ENCODE measurements around the gene CNKSR1.

Gene CNKSR1, protein sequence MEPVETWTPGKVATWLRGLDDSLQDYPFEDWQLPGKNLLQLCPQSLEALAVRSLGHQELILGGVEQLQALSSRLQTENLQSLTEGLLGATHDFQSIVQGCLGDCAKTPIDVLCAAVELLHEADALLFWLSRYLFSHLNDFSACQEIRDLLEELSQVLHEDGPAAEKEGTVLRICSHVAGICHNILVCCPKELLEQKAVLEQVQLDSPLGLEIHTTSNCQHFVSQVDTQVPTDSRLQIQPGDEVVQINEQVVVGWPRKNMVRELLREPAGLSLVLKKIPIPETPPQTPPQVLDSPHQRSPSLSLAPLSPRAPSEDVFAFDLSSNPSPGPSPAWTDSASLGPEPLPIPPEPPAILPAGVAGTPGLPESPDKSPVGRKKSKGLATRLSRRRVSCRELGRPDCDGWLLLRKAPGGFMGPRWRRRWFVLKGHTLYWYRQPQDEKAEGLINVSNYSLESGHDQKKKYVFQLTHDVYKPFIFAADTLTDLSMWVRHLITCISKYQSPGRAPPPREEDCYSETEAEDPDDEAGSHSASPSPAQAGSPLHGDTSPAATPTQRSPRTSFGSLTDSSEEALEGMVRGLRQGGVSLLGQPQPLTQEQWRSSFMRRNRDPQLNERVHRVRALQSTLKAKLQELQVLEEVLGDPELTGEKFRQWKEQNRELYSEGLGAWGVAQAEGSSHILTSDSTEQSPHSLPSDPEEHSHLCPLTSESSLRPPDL

GRCh38 chr1:26177182-26177684, at the start of gene CNKSR1:
Gene CNKSR1, plus strand, starts transcription at chr1:26177491. Its CDS starts 57 bp downstream, at chr1:26177548.
- peak; percentile 50 to 77 for DNase-seq

GRCh38 chr1:26129778-26130177, 47.5 kb upstream of the CNKSR1 start:
- no peak for DNase-seq

DNA sequence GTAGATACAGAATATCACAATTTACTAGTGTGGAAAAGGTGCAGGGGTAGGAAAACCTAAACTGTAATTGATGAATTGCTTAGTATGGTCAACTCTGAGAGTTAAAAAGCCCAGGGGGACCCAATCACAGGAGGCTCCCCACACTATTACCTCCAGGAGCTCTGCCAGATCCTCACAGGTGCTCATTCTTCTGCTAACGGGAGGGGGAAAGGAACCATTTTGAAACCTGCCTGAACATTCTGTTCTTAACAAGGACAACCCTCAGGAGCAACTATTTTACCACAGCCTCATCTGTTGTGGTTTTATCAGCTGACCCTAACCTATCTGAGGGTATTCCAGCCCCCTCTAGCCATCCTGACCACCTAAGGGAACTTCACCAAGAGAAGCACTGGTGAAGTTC, 46.6 kb upstream of the CNKSR1 start:
- DNase-seq: no peak

- DNase-seq: peak; percentile 15 to 50
Measured at GRCh38 chr1:26132128-26132833, 45.0 kb upstream of the CNKSR1 start.

DNA sequence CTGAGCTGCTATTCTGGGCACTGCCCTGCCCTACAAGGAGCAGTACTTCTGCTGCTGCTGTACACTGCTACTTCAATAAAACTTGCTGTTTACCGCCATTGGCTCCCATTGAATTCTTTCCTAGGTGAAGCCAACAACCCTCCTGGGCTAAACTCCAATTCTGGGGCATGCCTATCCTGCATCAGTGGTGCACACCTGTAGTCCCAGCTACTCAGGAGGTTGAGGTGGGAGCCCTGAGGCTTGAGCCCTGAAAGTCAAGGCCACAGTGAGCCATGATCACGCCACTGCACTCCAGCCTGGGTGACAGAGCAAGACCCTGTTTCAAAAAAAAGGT, 44.5 kb upstream of the CNKSR1 start:
- no peak for DNase-seq

- no peak for DNase-seq
Measured at GRCh38 chr1:26134466-26134865, 42.8 kb upstream of the CNKSR1 start.

DNA sequence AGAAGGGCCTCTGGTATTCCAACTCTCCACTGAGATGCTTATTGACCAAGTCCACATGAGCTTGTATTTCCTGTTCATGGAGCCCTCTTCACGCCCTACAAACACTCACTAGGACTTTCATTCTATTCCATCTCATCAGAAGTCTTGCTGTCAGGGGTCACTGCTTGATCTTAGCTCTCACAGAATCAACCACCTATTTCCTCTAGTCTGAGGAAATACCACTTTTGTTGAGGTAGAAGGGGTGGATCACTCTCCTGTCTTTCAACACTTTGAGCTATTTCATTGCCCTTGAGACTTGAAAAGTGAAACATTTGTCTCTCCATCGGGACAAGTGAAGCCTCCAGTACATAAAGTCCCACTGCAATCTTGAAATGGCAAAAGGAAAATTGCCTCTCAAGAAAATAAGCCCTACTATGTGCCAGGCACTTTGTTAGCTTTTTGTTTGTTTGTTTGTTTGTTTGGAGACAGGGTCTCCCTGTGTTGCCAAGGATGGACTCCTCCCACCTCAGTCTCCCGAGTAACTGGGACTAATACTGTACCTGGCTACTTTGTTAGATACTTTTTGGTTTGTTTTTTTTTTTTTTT, 38.2 kb upstream of the CNKSR1 start:
- DNase-seq: no peak

- DNase-seq: no peak
Measured at GRCh38 chr1:26142159-26142558, 35.1 kb upstream of the CNKSR1 start.

DNA sequence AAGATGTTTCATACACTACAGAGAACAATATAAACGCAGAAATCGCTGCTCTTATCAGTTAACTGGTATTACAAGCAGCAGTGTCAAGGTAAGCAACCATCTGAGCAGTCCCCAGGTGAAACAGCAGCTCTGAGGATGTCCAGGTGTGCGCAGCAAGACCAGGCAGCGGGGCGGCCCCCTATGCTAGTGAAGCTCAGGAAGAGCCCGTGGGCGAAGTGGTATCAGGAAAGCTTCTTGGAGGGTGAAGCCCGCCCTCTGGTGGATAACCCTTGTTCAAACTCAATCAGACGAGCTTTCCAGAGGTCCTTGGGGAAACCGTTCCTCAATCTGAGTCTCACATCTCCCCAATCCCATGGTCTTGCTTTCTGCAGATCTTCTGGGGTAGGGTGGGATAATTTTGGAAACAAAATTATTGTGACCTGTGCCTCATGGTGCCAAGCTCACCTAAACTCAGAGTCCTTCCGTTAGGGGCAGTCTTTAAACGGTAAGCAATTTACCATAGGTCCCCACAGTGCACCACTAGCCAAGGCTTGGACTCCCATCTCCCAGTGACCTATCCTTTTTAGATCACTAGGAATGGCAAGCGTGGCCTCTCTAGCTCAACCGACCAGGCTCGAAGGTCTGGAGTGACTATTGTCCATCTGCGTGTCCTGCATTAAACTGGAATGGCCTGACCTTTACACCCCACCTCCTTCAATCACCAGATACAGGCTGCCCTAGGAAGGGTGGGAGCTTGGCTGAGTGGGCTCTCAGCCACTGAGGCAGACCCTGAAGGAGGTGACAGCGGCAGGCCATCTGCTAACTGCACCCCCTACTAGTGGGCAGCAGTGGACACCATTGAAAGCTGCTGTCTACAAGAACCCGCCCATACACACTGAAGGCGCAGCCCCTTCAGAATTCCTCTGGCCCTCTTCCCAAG, 32.0 kb upstream of the CNKSR1 start:
- peak; percentile 85 to 96 for DNase-seq

- DNase-seq: no peak
Measured at GRCh38 chr1:26145960-26146294, 31.4 kb upstream of the CNKSR1 start.

GRCh38 chr1:26148887-26149286, 28.4 kb upstream of the CNKSR1 start:
- DNase-seq: no peak

DNA sequence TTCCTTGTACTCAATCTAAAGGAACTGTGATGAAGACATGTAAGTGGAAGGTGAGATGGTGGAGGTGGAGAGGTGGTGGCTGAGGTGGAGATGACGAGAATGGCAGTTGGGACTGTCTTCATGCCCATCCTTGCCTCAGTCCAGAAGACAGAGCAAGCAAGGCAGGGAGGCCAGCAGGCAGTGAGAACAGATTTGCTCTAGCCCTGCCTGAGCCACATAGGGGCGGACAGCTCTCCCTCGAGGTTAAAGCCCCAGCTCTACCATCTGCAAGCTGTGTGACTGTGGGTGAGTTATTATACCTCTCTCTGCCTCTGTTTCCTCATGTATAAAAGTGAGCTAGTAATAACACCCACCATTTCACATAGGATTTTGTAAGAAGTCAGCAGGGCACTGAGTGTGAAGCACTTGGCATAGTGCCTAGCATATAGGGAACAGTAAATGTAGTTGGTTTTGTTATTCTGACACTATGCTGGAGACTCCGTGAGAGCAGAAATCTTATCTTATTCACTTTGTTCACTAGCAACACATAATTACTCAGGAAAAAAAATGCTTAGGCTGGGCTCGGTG, 23.2 kb upstream of the CNKSR1 start:
- no peak for DNase-seq

- DNase-seq: no peak
Measured at GRCh38 chr1:26154750-26155149, 22.5 kb upstream of the CNKSR1 start.

DNA sequence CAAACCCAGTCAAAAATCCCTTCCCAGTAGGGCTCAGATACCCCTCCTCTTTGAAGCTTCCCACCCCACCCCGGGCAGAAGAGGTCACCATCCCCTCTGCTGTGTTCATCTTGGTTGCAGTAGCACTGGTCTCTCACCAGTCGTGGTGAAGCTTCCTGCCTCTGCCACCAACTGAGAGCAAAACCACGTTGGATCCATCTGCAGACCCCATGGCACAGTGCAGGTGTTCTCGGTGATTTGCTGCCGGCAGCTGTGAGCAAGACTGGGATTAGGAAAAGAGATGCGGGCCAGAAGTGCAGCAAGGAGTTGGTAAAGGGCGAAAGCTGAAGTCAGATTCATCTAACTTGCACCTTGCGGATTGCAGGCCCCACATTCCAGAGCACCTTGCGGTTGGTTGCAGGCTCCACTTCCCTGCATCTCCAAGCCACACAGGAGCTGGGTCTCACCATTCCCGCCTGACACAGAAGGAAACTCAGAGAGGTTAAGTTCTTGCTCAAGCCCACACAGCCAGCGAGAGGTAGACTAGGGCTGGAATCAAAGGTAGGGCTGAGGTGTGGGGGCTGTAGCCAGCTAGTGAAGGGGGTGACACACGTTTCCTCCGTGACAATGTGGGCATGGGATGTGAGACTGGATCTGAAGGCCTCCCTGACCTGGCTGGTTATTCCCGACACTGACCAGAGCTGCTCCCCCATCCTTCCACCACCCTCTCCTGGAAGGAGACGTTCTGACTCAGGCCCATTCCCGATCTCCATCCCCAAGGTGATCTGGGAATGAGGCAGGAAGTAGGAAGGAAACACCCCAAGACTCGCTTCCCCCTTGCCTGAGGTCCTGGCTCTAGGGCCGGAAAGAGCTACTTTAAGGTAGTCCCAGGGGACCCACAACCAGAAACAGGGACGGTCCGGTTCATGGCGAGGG, 21.7 kb upstream of the CNKSR1 start:
- no peak for DNase-seq

DNA sequence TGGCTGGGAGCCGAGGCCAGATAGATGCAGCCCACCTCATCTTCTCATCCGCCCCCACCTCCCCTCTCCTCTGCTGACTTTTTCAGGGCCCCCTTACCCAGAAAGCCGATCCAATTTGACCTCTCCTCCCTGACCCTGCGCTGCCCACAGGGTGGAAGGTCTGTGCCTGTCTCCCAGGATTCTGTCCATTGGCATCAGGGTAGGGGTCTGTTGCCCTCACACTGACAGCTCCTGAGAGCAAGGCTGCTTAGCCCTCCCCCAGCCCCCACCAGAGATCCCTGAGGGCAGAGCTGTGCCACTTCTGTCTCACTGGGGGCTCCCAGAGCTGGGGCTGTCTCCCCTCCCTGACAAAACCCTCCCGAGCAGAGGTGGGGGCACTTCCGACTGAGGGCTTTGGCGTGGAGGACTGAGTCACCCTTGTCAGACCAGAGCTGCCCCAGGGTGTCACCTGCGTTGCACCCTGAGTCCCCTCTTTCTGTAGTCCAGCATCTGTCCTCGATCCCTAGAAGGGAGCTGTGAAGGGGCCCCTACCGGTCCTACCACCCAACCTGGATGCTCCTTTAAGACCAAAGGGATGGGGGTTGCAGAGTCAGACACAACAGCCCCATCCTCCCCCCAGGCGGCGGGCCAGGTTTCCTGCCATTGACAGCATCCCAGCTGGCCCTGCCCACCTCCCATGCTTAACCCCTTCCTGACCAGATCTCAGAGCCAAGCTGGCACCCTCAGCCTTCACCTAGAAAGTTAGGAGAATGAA, 20.8 kb upstream of the CNKSR1 start:
- no peak for DNase-seq

DNA sequence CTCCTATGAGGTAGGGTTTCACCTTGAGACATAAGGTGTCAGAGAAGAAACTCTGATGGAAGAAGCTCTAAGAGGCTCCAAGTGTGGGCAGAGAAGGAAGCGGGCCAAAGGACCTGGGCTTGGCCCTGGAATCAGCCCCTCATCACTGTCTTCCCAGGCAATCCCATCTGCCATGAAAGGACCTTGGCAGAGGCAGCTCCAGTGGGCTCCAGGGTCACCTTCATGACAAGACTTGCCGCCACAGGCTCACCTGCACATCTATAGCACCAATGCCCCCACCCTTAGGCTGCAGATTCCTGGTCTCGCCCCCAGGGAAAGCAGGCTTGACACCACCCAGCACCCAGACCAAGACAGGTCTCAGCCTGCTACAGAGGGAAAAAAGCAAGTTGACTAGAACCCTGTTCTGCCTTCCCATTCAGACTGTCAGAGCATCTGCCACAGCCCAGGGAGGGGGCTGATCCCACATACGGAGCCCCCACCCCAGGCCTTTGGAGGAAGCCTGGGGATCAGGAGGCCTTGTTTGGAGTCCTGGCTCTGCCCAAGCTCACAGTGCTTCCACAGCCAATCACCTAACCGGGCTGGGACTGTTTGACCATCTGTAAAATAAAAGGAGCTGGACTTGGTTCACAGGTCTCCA, 18.9 kb upstream of the CNKSR1 start:
- DNase-seq: no peak

DNA sequence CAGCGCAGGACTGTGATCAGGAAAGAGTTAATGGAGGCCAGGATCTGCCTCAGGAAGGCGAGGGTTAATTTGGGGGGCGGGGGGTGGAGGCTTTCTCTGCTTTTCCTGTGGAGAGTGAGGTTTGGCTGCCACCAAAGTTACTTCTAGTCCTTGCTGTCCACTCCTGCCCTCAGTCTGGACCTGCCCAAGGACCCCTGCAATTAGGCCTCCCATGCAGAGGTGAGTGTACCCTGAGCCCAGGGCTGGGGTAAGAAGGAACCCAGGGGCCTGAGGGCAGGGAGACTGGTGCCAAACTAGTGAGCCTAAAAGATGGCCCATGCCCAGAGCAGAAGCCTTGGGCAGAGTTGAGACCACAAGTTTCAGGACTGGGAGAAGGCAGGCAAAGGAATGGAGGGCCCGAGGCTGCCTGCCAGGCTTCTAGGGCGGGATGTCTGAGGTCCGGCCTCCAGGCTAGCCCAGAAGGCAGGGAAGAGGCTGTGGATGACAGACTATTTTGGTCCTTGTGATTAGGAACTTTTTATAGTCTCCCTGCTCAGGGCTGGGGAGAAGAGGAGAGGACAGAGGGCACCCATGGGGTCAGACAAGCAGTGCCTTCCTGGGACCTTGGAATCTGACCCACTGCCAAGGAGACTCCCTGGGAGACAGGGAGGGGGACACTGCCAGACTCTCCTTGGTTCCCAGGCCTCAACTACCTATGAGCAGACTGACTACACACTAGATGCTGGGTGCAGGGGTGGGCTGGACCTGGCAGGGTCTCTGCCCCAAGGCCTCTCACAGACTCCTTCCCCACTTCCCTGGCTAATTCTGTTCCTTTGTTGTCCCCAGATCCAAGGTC, 18.2 kb upstream of the CNKSR1 start, which contains the start of gene FAM110D:
FAM110D (plus strand) TSS at position 172 of the 835 bp plus-strand sequence. CDS start 2,213 bp downstream, outside the sequence.
- DNase-seq: no peak

DNA sequence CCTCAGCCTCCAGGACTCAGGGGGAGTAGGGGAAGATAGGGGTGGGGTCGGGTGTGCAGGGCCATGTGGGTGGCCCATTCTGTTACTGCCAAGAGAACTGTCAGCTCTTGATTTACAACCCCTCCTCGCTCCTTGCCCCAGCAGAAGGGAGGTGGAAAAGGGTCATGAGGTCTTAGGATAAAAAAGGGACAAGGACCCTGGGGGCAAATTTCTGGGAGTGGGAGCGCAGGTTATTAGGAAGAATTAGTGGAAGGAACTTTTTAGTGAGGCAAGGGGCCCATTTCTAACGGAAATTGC, 17.6 kb upstream of the CNKSR1 start:
- DNase-seq: no peak
